NCI-H526 treated with DMSO at 0.1 percent for 48 hours (cell line): Measurements from ENCODE around the gene UBXN11.
"Not testable (repeated sequence)": the region's sequence is repeated elsewhere in the genome, so short reads cannot be mapped to it uniquely, and the experiment has no call there.

Experiments used
- DNase-seq: peaks from one replicate; lab custom pipeline; 2025; lab: John Stamatoyannopoulos, UW

UBXN11 gene

GRCh38 chr1:26305667-26306289 is 658 bp downstream of the UBXN11 start:
- no peak for DNase-seq

GRCh38 chr1:26302733-26303405 is 3.6 kb downstream of the UBXN11 start:
- no peak for DNase-seq

GRCh38 chr1:26300578-26301275 is 5.7 kb downstream of the UBXN11 start:
- DNase-seq, result no peak

GRCh38 chr1:26297791-26298124 is 8.7 kb downstream of the UBXN11 start:
- DNase-seq, result no peak

GRCh38 chr1:26297057-26297790 is 9.2 kb downstream of the UBXN11 start:
- no peak for DNase-seq

- DNase-seq, result no peak
These were observed 9.9 kb downstream of the UBXN11 start for GRCh38 chr1:26296340-26297056.

- DNase-seq, result no peak
These were observed 11.0 kb downstream of the UBXN11 start for GRCh38 chr1:26295194-26296138.

- no peak for DNase-seq
These were observed 12.4 kb downstream of the UBXN11 start for GRCh38 chr1:26293911-26294463.

GRCh38 chr1:26292735-26293134 is 13.7 kb downstream of the UBXN11 start:
- DNase-seq, result not testable (repeated sequence)

GRCh38 chr1:26291939-26292338 is 14.5 kb downstream of the UBXN11 start:
- no peak for DNase-seq

- no peak for DNase-seq
These were observed 15.0 kb downstream of the UBXN11 start for GRCh38 chr1:26291433-26291832.

GRCh38 chr1:26290882-26291261 is 15.6 kb downstream of the UBXN11 start:
- DNase-seq, result no peak

- no peak for DNase-seq
These were observed 16.1 kb downstream of the UBXN11 start for GRCh38 chr1:26290122-26290881.

GRCh38 chr1:26289158-26290059 is 17.0 kb downstream of the UBXN11 start:
- DNase-seq, result no peak

GRCh38 chr1:26288311-26288941 is 18.0 kb downstream of the UBXN11 start:
- no peak for DNase-seq

GRCh38 chr1:26287811-26288210 is 18.6 kb downstream of the UBXN11 start:
- DNase-seq, result no peak

- no peak for DNase-seq
These were observed 19.3 kb downstream of the UBXN11 start for GRCh38 chr1:26287033-26287711.

- DNase-seq, result no peak
These were observed 20.4 kb downstream of the UBXN11 start for GRCh38 chr1:26286064-26286416.
